Neural cell (in vitro differentiated cells): ENCODE measurements around the gene S100A2. TPM values are rescaled to one million over a fixed set of nuclear protein-coding genes. Genes with fewer than 3 reads are reported as not detected.

Source experiments
- H2AFZ ChIP-seq: fragments of 200-600, 300-800 bp; sonication (generic), shearing (Covaris generic); 2 replicates; pipeline ENCODE4 v1.6.0; 2014; ENCODE audit warnings: low read depth, mild to moderate bottlenecking, antibody characterized with exemption, low read length, moderate library complexity
- H3F3A ChIP-seq: fragments of 200-600 bp; shearing (Covaris generic); 2 replicates; pipeline ENCODE4 v1.6.1; 2016; ENCODE audit warnings: mild to moderate bottlenecking, moderate library complexity, mixed read lengths, antibody characterized with exemption, low read length; ENCODE audit not compliant: insufficient read depth, poor library complexity, severe bottlenecking
- H3K27ac ChIP-seq: fragments of 200-600, 300-800 bp; sonication (generic), shearing (Covaris generic); 2 replicates; pipeline ENCODE4 v1.5.1; 2014; ENCODE audit warnings: mild to moderate bottlenecking, low read length, moderate library complexity
- H3K27me3 ChIP-seq: fragments of 300-800, 200-600 bp; sonication (generic), shearing (Covaris generic); 2 replicates; pipeline ENCODE4 v1.6.0; 2014; ENCODE audit warnings: mild to moderate bottlenecking, low read depth, low read length, moderate library complexity; ENCODE audit not compliant: insufficient read depth
- H3K36me3 ChIP-seq: fragments of 300-800, 200-600 bp; sonication (generic), shearing (Covaris generic); 2 replicates; pipeline ENCODE4 v1.5.1; 2014; ENCODE audit warnings: mild to moderate bottlenecking, antibody characterized with exemption, low read length, moderate library complexity; ENCODE audit not compliant: insufficient read depth
- H3K4me2 ChIP-seq: fragments of 300-800, 200-600 bp; sonication (generic), shearing (Covaris generic); 2 replicates; pipeline ENCODE4 v1.6.0; 2014; ENCODE audit warnings: mild to moderate bottlenecking, low read length
- H3K4me3 ChIP-seq: fragments of 300-800, 200-600 bp; sonication (generic), shearing (Covaris generic); 2 replicates; pipeline ENCODE4 v1.5.1; 2014; ENCODE audit warnings: mild to moderate bottlenecking, low read length, moderate library complexity
- H3K79me2 ChIP-seq: fragments of 200-600 bp; shearing (Covaris generic); replicated peaks from 2 replicates; pipeline ENCODE4 v1.6.0; 2014; ENCODE audit warnings: mild to moderate bottlenecking, low read length, moderate library complexity; ENCODE audit not compliant: insufficient read depth
- H3K9ac ChIP-seq: fragments of 300-800, 200-600 bp; sonication (generic), shearing (Covaris generic); 2 replicates; pipeline ENCODE4 v1.6.1; 2016; ENCODE audit warnings: mild to moderate bottlenecking, low read length, mixed read lengths
- H3K9me2 ChIP-seq: fragments of 200-600 bp; shearing (Covaris generic); 2 replicates; pipeline ENCODE4 v1.6.1; 2016; ENCODE audit warnings: mild to moderate bottlenecking, low read length, mixed read lengths; ENCODE audit not compliant: insufficient read depth
- H3K9me3 ChIP-seq: fragments of 200-600, 300-800 bp; sonication (generic), shearing (Covaris generic); 2 replicates; pipeline ENCODE4 v1.6.1; 2016; ENCODE audit warnings: mild to moderate bottlenecking, mixed run types, low read length, moderate library complexity, mixed read lengths
- H4K20me1 ChIP-seq: fragments of 200-600 bp; shearing (Covaris generic); 2 replicates; pipeline ENCODE4 v1.6.1; 2016; ENCODE audit warnings: mild to moderate bottlenecking, mixed run types; ENCODE audit not compliant: insufficient read depth
- EP300 ChIP-seq: fragments of 450-650 bp; conservative IDR thresholded peaks from 2 replicates; pipeline ENCODE4 v1.6.1; 2014; ENCODE audit warnings: antibody characterized with exemption, mild to moderate bottlenecking, moderate library complexity; ENCODE audit not compliant: poor library complexity, severe bottlenecking
- EZH2 ChIP-seq: fragments of 200-600, 300-800 bp; shearing (Covaris generic), sonication (generic); IDR thresholded peaks from 2 replicates; pipeline ENCODE4 v1.6.1; 2014; ENCODE audit warnings: antibody characterized with exemption, low read length, borderline replicate concordance, mild to moderate bottlenecking; ENCODE audit not compliant: insufficient read depth, poor library complexity, severe bottlenecking
- MXI1 ChIP-seq: fragments of 450-650 bp; conservative IDR thresholded peaks from 2 replicates; pipeline ENCODE4 v1.6.1; 2014; ENCODE audit warnings: antibody characterized with exemption, mild to moderate bottlenecking; ENCODE audit not compliant: poor library complexity, severe bottlenecking
- POLR2AphosphoS5 ChIP-seq: IDR thresholded peaks from 2 replicates; pipeline ENCODE4 v1.6.1; 2012
- RAD21 ChIP-seq: fragments of 450-650 bp; conservative IDR thresholded peaks from 2 replicates; pipeline ENCODE4 v1.6.1; 2014; ENCODE audit warnings: antibody characterized with exemption, mild to moderate bottlenecking, moderate library complexity
- SMC3 ChIP-seq: fragments of 450-650 bp; conservative IDR thresholded peaks from 2 replicates; pipeline ENCODE4 v1.6.1; 2014; ENCODE audit warnings: antibody characterized with exemption, mild to moderate bottlenecking, moderate library complexity; ENCODE audit not compliant: poor library complexity
- TAF1 ChIP-seq: IDR thresholded peaks from 2 replicates; pipeline ENCODE4 v1.6.1; 2012; ENCODE audit warnings: low read depth
- polyA plus RNA-seq: library from polyadenylated mRNA; depleted of rRNA; stranded (reverse); fragments of >200 nt; gene quantifications from 2 replicates; pipeline ENCODE4 v1.2.3, GENCODE V29; 2014
- TF ChIP-seq, protein P1 (sequence below): fragments of 450-650 bp; IDR thresholded peaks from 2 replicates; pipeline ENCODE4 v1.5.1; 2014; ENCODE audit warnings: antibody characterized with exemption, mild to moderate bottlenecking, moderate library complexity; ENCODE audit not compliant: poor library complexity, severe bottlenecking
- TF ChIP-seq, protein P2 (sequence below): IDR thresholded peaks from 2 replicates; pipeline ENCODE4 v1.6.1; 2012; ENCODE audit warnings: borderline replicate concordance

The S100A2 gene
- polyA plus RNA-seq, 1 donor from 2014 or later, result not detected

- TF ChIP-seq, protein P1, sequence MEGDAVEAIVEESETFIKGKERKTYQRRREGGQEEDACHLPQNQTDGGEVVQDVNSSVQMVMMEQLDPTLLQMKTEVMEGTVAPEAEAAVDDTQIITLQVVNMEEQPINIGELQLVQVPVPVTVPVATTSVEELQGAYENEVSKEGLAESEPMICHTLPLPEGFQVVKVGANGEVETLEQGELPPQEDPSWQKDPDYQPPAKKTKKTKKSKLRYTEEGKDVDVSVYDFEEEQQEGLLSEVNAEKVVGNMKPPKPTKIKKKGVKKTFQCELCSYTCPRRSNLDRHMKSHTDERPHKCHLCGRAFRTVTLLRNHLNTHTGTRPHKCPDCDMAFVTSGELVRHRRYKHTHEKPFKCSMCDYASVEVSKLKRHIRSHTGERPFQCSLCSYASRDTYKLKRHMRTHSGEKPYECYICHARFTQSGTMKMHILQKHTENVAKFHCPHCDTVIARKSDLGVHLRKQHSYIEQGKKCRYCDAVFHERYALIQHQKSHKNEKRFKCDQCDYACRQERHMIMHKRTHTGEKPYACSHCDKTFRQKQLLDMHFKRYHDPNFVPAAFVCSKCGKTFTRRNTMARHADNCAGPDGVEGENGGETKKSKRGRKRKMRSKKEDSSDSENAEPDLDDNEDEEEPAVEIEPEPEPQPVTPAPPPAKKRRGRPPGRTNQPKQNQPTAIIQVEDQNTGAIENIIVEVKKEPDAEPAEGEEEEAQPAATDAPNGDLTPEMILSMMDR, result no peak
- TF ChIP-seq TAF1 (no peak), SMC3 (no peak)
- Histone ChIP-seq H3K79me2 (no peaks in the 10 kb centered on the region), H3K27ac (no peak overlapping the region)
Observed at GRCh38 chr1:153556348-153556747, 9.3 kb downstream of the S100A2 start.

DNA sequence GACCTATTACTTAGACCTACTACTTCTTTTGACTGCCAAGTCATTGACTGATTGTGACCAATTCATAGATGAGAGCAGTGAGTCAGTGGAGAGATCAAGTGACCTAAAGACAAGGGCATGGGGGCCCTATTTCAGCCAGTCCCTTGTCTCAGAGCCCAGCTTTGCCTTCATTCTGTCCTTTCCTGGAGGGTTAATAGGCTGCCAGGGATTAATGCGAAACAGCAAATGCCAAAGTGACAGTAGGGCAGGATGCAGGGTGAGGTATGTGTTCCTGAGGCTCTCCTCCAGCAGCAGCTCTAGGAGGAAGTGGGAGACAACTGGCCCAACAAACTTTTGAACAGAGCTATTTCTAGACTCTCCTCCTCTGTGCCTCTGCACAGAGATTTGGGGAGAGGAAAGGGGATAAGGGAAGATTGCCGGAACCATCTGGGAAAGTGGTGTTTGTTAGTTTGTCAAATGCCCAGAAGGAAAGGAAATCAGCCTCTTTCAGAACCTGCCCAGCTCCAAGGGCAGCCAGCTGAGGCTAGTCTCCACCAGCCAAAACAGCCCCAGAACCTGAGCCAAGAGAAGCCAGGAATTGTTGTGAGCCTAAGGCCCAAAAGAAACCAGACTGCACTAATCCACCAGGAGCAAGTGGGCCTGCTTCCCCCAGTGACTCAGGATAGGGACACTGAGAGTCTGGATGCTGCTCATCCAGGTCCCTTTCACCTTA, 11.7 kb downstream of the S100A2 start:
- Histone ChIP-seq H3K79me2 (no peaks in the 10 kb centered on the region), H2AFZ (no peak overlapping the region), H3K9ac (no peak overlapping the region), H3K27me3 (no peaks in the 10 kb centered on the region), H3F3A (no peaks in the 10 kb centered on the region), H3K9me2 (no peaks in the 10 kb centered on the region), H3K36me3 (no peaks in the 10 kb centered on the region), H3K4me3 (no peak overlapping the region), H4K20me1 (no peaks in the 10 kb centered on the region), H3K27ac (no peak overlapping the region), H3K9me3 (no peaks in the 10 kb centered on the region), H3K4me2 (no peak overlapping the region)
- TF ChIP-seq, protein P1, result no peak
- TF ChIP-seq MXI1 (no peak), EP300 (no peak), TAF1 (no peak), RAD21 (no peak), SMC3 (no peak), POLR2AphosphoS5 (no peak), EZH2 (no peak)
- TF ChIP-seq, protein P2, sequence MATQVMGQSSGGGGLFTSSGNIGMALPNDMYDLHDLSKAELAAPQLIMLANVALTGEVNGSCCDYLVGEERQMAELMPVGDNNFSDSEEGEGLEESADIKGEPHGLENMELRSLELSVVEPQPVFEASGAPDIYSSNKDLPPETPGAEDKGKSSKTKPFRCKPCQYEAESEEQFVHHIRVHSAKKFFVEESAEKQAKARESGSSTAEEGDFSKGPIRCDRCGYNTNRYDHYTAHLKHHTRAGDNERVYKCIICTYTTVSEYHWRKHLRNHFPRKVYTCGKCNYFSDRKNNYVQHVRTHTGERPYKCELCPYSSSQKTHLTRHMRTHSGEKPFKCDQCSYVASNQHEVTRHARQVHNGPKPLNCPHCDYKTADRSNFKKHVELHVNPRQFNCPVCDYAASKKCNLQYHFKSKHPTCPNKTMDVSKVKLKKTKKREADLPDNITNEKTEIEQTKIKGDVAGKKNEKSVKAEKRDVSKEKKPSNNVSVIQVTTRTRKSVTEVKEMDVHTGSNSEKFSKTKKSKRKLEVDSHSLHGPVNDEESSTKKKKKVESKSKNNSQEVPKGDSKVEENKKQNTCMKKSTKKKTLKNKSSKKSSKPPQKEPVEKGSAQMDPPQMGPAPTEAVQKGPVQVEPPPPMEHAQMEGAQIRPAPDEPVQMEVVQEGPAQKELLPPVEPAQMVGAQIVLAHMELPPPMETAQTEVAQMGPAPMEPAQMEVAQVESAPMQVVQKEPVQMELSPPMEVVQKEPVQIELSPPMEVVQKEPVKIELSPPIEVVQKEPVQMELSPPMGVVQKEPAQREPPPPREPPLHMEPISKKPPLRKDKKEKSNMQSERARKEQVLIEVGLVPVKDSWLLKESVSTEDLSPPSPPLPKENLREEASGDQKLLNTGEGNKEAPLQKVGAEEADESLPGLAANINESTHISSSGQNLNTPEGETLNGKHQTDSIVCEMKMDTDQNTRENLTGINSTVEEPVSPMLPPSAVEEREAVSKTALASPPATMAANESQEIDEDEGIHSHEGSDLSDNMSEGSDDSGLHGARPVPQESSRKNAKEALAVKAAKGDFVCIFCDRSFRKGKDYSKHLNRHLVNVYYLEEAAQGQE, result no peak

More at GRCh38 chr1:153556348-153556747, 9.3 kb downstream of the S100A2 start:
- Histone ChIP-seq H3K27me3 (no peaks in the 10 kb centered on the region), H2AFZ (no peak overlapping the region), H3K36me3 (no peaks in the 10 kb centered on the region), H3F3A (no peaks in the 10 kb centered on the region), H3K4me3 (no peak overlapping the region), H3K4me2 (no peak overlapping the region), H3K9ac (no peak overlapping the region), H3K9me3 (no peaks in the 10 kb centered on the region), H3K9me2 (no peaks in the 10 kb centered on the region), H4K20me1 (no peaks in the 10 kb centered on the region)
